Measurements from ENCODE around the gene ELF1. TPM values are rescaled to one million over a fixed set of nuclear protein-coding genes. Genes with fewer than 3 reads are reported as not detected.

Gene ELF1
- total RNA-seq, 1 experiment from 2014 or later: 28.5 TPM

DNA sequence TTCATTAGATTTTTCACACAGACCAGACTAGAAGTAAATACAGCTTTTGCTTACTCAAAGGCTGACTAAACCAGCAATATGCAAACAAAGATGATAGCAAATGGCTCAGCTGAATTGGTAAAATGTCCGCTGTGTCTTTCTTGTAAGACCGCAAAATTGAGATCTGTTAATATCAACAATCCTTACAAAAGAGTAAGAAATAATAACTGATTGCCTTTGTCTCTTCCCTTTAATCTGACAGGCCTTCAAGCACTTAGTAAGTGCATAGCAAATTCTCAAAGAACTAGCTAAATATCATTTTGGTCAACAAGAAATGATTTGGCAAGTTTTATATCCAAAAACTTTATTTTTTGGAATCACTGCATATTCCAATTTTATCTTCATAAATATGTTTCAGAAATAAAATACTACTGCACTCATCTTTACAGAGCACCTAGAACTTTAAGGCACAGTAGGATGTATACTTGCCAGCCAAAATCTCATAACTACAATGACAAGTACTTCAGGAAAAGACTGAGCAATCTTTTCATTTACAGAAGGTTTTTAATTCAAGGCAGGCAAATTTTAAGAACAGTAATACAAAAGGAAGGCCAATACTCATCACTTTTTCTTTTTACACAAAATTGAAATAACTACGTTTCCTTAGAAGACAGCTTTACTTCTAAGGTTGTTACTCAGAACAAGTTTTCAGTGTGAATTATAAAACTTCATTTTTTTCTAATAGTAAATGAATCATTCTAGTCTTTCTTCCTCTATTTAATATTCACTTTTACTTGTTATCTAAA, 1.1 kb downstream of the ELF1 start:
- Histone ChIP-seq H3K4me3 (ENCODE audit: low read depth in 2 of 2, low read length in 2 of 2) (peak overlapping the region in 1 of 2 experiments; percentile 30; a peak in 1 of 4 replicates), H3K36me3 (ENCODE audit: control insufficient read depth, insufficient read depth, low read length) (no peaks in the 10 kb centered on the region), H3K4me1 (ENCODE audit: control insufficient read depth, insufficient read depth, low read length) (peaks cover 28% of the 10 kb centered on the region), H3K27ac (ENCODE audit: low read length) (peak overlapping the region; percentile 69), H3K27me3 (ENCODE audit: control insufficient read depth, insufficient read depth, low read length) (no peaks in the 10 kb centered on the region), H3K9me3 (ENCODE audit: control insufficient read depth, insufficient read depth, low read depth, low read length) (no peaks in the 10 kb centered on the region)
- ChIA-PET POLR2A (no interaction called here), CTCF (no interaction called here)
- intact Hi-C loops (cut with micrococcal nuclease; ENCODE audit: unreplicated experiment): no loop called here
- no peak for DNase-seq (ENCODE audit: low read depth, low spot score)
- TF ChIP-seq SIN3A (IDR thresholded peaks at IDR 0.05; ENCODE audit: borderline replicate concordance, insufficient read depth, low read depth, low read length): no peak
- TF ChIP-seq, protein P1, sequence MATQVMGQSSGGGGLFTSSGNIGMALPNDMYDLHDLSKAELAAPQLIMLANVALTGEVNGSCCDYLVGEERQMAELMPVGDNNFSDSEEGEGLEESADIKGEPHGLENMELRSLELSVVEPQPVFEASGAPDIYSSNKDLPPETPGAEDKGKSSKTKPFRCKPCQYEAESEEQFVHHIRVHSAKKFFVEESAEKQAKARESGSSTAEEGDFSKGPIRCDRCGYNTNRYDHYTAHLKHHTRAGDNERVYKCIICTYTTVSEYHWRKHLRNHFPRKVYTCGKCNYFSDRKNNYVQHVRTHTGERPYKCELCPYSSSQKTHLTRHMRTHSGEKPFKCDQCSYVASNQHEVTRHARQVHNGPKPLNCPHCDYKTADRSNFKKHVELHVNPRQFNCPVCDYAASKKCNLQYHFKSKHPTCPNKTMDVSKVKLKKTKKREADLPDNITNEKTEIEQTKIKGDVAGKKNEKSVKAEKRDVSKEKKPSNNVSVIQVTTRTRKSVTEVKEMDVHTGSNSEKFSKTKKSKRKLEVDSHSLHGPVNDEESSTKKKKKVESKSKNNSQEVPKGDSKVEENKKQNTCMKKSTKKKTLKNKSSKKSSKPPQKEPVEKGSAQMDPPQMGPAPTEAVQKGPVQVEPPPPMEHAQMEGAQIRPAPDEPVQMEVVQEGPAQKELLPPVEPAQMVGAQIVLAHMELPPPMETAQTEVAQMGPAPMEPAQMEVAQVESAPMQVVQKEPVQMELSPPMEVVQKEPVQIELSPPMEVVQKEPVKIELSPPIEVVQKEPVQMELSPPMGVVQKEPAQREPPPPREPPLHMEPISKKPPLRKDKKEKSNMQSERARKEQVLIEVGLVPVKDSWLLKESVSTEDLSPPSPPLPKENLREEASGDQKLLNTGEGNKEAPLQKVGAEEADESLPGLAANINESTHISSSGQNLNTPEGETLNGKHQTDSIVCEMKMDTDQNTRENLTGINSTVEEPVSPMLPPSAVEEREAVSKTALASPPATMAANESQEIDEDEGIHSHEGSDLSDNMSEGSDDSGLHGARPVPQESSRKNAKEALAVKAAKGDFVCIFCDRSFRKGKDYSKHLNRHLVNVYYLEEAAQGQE (IDR thresholded peaks at IDR 0.05; ENCODE audit: insufficient read depth in 1 of 2, low read depth in 2 of 2, low read length in 1 of 2): no peak
- TF ChIP-seq, protein P2, sequence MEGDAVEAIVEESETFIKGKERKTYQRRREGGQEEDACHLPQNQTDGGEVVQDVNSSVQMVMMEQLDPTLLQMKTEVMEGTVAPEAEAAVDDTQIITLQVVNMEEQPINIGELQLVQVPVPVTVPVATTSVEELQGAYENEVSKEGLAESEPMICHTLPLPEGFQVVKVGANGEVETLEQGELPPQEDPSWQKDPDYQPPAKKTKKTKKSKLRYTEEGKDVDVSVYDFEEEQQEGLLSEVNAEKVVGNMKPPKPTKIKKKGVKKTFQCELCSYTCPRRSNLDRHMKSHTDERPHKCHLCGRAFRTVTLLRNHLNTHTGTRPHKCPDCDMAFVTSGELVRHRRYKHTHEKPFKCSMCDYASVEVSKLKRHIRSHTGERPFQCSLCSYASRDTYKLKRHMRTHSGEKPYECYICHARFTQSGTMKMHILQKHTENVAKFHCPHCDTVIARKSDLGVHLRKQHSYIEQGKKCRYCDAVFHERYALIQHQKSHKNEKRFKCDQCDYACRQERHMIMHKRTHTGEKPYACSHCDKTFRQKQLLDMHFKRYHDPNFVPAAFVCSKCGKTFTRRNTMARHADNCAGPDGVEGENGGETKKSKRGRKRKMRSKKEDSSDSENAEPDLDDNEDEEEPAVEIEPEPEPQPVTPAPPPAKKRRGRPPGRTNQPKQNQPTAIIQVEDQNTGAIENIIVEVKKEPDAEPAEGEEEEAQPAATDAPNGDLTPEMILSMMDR (IDR thresholded peaks at IDR 0.05): no peak
- TF ChIP-seq POLR2AphosphoS5 (IDR thresholded peaks at IDR 0.05; ENCODE audit: low read depth, low read length): no peak
- TF ChIP-seq TCF7L2 (IDR thresholded peaks at IDR 0.05; ENCODE audit: low read depth, low read length): no peak
- in situ Hi-C loops (cut with HindIII; ENCODE audit: low pct_unique_long_range_greater_than_20kb, low sequenced_read_pairs): no loop called here
- no peak for ATAC-seq
- no TSS peak for BruUV-seq (replicated peaks)

DNA sequence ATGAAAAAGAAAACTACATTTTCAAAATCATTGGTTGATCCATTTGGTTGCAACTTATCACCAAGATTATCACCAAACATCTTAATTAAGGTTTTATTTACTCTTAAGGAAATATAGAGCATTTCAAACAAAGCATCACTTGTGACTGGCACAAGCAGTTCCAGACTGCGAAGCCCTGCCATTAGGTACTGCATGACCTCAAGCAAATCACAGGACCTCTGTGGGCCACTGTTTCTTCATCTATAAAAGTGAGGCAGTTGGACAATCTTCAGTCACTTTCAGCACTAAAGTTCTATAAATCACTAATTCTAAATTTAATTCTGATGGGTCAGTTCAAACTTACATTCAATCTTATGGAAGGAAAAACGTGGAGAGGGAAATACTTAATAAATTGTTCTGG, 2.0 kb downstream of the ELF1 start:
- peak overlapping the region in 1 of 2 experiments; percentile 30; a peak in 1 of 4 replicates for H3K4me3 ChIP-seq (ENCODE audit: low read depth in 2 of 2, low read length in 2 of 2)
- ATAC-seq (peak; percentile 86), DNase-seq (ENCODE audit: low read depth, low spot score) (no peak)
- ChIA-PET POLR2A (no interaction called here), CTCF (no interaction called here)
- peaks cover 28% of the 10 kb centered on the region for H3K4me1 ChIP-seq (ENCODE audit: control insufficient read depth, insufficient read depth, low read length)
- H3K9me3 ChIP-seq (ENCODE audit: control insufficient read depth, insufficient read depth, low read depth, low read length): no peaks in the 10 kb centered on the region
- in situ Hi-C loops (cut with HindIII; ENCODE audit: low pct_unique_long_range_greater_than_20kb, low sequenced_read_pairs) (no loop called here), intact Hi-C loops (cut with micrococcal nuclease; ENCODE audit: unreplicated experiment) (no loop called here)
- no TSS peak for BruUV-seq (replicated peaks)
- no peaks in the 10 kb centered on the region for H3K36me3 ChIP-seq (ENCODE audit: control insufficient read depth, insufficient read depth, low read length)
- no peak for TF ChIP-seq POLR2AphosphoS5 (IDR thresholded peaks at IDR 0.05; ENCODE audit: low read depth, low read length)
- TF ChIP-seq, protein P1 (IDR thresholded peaks at IDR 0.05; ENCODE audit: insufficient read depth in 1 of 2, low read depth in 2 of 2, low read length in 1 of 2): no peak
- TF ChIP-seq SIN3A (IDR thresholded peaks at IDR 0.05; ENCODE audit: borderline replicate concordance, insufficient read depth, low read depth, low read length): no peak
- TF ChIP-seq, protein P2 (IDR thresholded peaks at IDR 0.05): no peak
- TF ChIP-seq TCF7L2 (IDR thresholded peaks at IDR 0.05; ENCODE audit: low read depth, low read length): no peak
- H3K27me3 ChIP-seq (ENCODE audit: control insufficient read depth, insufficient read depth, low read length): no peaks in the 10 kb centered on the region
- H3K27ac ChIP-seq (ENCODE audit: low read length): peak overlapping the region; percentile 63

Data from Panc1 (cell line).